MCF 10A (cell line): ENCODE data around the gene LAMB4. TPM values are rescaled to one million over a fixed set of nuclear protein-coding genes. Genes with fewer than 3 reads are reported as not detected.

Source experiments
- BruUV-seq: library from RNA; stranded (reverse); fragments of 400-500 nt; replicated peaks from 2 replicates; lab custom pipeline; 2021; lab: Mats Ljungman, UMichigan
- CTCF ChIA-PET: fragments of 300-600 bp; sonication (Branson Sonifier 250); formaldehyde crosslinking; extraction: SDS; loops from one replicate; lab custom pipeline; 2021; ENCODE audit warnings: antibody characterized with exemption, inconsistent platforms; lab: Yijun Ruan, JAX
- POLR2A ChIA-PET: fragments of 300-600, 350-650 bp; sonication (Branson Sonifier 250); formaldehyde crosslinking; extraction: SDS; loops from one replicate; lab custom pipeline; 2020; ENCODE audit warnings: antibody characterized with exemption, inconsistent platforms; lab: Yijun Ruan, JAX
- DNase-seq: peaks from one replicate; pipeline ENCODE4 v3.0.0-alpha.2; 2018; ENCODE audit not compliant: unreplicated experiment
- H3K27ac Mint-ChIP-seq: one replicate; pipeline ENCODE4 v1.8.0; 2022; ENCODE audit warnings: mild to moderate bottlenecking, low read depth, mixed read lengths; ENCODE audit not compliant: unreplicated experiment
- H3K27me3 Mint-ChIP-seq: one replicate; pipeline ENCODE4 v1.8.0; 2022; ENCODE audit warnings: mixed read lengths; ENCODE audit not compliant: insufficient read depth, unreplicated experiment
- H3K36me3 Mint-ChIP-seq: one replicate; pipeline ENCODE4 v1.8.0; 2022; ENCODE audit warnings: mild to moderate bottlenecking, moderate library complexity, mixed read lengths; ENCODE audit not compliant: insufficient read depth, unreplicated experiment
- H3K4me1 Mint-ChIP-seq: one replicate; pipeline ENCODE4 v1.8.0; 2022; ENCODE audit warnings: mixed read lengths; ENCODE audit not compliant: insufficient read depth, unreplicated experiment
- H3K4me3 Mint-ChIP-seq: one replicate; pipeline ENCODE4 v1.8.0; 2022; ENCODE audit warnings: mild to moderate bottlenecking, moderate library complexity, mixed read lengths; ENCODE audit not compliant: unreplicated experiment
- H3K9me3 Mint-ChIP-seq: one replicate; pipeline ENCODE4 v1.8.0; 2022; ENCODE audit warnings: mixed read lengths; ENCODE audit not compliant: unreplicated experiment
- CTCF ChIP-seq: fragments of 200-600 bp; IDR thresholded peaks from one replicate; pipeline ENCODE4 v1.8.0; 2022; ENCODE audit warnings: antibody characterized with exemption, mild to moderate bottlenecking; ENCODE audit not compliant: unreplicated experiment
- intact Hi-C: fragments of 100-400 bp; cut with micrococcal nuclease; formaldehyde crosslinking; loops from 2 replicates; pipeline ENCODE4 v1.14.1; 2022
- total RNA-seq: library from RNA; stranded (reverse); gene quantifications from 2 replicates; pipeline ENCODE4 v1.2.3, GENCODE V29; 2022

LAMB4 gene
- total RNA-seq, 1 experiment from 2014 or later: 0.35 TPM

GRCh38 chr7:108026647-108027046 is 103.5 kb downstream of the LAMB4 start:
- H3K27ac Mint-ChIP-seq: no peak overlapping the region
- H3K4me1 Mint-ChIP-seq: peaks cover 18% of the 10 kb centered on the region
- no peak for DNase-seq
- H3K36me3 Mint-ChIP-seq: no peaks in the 10 kb centered on the region
- H3K4me3 Mint-ChIP-seq: no peak overlapping the region
- ChIA-PET POLR2A (no interaction called here), CTCF (interaction anchor here (0.6 kb wide), 1 partner anchor 10 kb away, joined by 4 read pairs; no protein-coding TSS in a partner anchor)
- no peak for TF ChIP-seq CTCF
- BruUV-seq: no TSS peak
- intact Hi-C loops: no loop called here
- no peaks in the 10 kb centered on the region for H3K9me3 Mint-ChIP-seq
- H3K27me3 Mint-ChIP-seq: no peaks in the 10 kb centered on the region

GRCh38 chr7:108026116-108026515 is 104.0 kb downstream of the LAMB4 start:
- no peak overlapping the region for H3K4me3 Mint-ChIP-seq
- H3K9me3 Mint-ChIP-seq: no peaks in the 10 kb centered on the region
- ChIA-PET POLR2A (no interaction called here), CTCF (interaction anchor here (0.6 kb wide), 1 partner anchor 9 kb away, joined by 4 read pairs; no protein-coding TSS in a partner anchor)
- no TSS peak for BruUV-seq
- H3K4me1 Mint-ChIP-seq: peaks cover 18% of the 10 kb centered on the region
- intact Hi-C loops: no loop called here
- H3K36me3 Mint-ChIP-seq: no peaks in the 10 kb centered on the region
- H3K27me3 Mint-ChIP-seq: no peaks in the 10 kb centered on the region
- no peak for DNase-seq
- TF ChIP-seq CTCF: no peak
- H3K27ac Mint-ChIP-seq: no peak overlapping the region

GRCh38 chr7:108024538-108024937 is 105.6 kb downstream of the LAMB4 start:
- BruUV-seq: no TSS peak
- CTCF ChIA-PET: interaction anchor here (0.5 to 1.8 kb wide), 2 partner anchors 8 to 14 kb away, joined by 4 to 10 read pairs; no protein-coding TSS in a partner anchor
- no peaks in the 10 kb centered on the region for H3K36me3 Mint-ChIP-seq
- DNase-seq: no peak
- H3K4me3 Mint-ChIP-seq: no peak overlapping the region
- H3K9me3 Mint-ChIP-seq: no peaks in the 10 kb centered on the region
- H3K4me1 Mint-ChIP-seq: peaks cover 9% of the 10 kb centered on the region
- no peaks in the 10 kb centered on the region for H3K27me3 Mint-ChIP-seq
- intact Hi-C loops: no loop called here
- POLR2A ChIA-PET: interaction anchor here (0.6 to 1.1 kb wide), 4 partner anchors 8 to 20 kb away, joined by 3 to 4 read pairs (median 3); no protein-coding TSS in a partner anchor
- H3K27ac Mint-ChIP-seq: no peak overlapping the region
- no peak for TF ChIP-seq CTCF

- intact Hi-C loops: no loop called here
- H3K4me1 Mint-ChIP-seq: peaks cover 11% of the 10 kb centered on the region
These were observed 109.6 kb downstream of the LAMB4 start for GRCh38 chr7:108020585-108020984.

More at GRCh38 chr7:108020585-108020984, 109.6 kb downstream of the LAMB4 start:
- no peak for TF ChIP-seq CTCF
- Mint-ChIP-seq H3K9me3 (no peaks in the 10 kb centered on the region), H3K4me3 (no peak overlapping the region), H3K36me3 (no peaks in the 10 kb centered on the region), H3K27me3 (no peaks in the 10 kb centered on the region), H3K27ac (no peak overlapping the region)
- POLR2A ChIA-PET: interaction anchor here (0.9 kb wide), 1 partner anchor 41 kb away, joined by 3 read pairs; no protein-coding TSS in a partner anchor
- no TSS peak for BruUV-seq
- DNase-seq: no peak
- CTCF ChIA-PET: interaction anchor here (0.6 to 1.3 kb wide), 3 partner anchors 57 to 146 kb away, joined by 3 to 8 read pairs (median 3); no protein-coding TSS in a partner anchor
